ENCODE measurements around the gene SAMD5.
A peak's percentile ranks its signal among the peaks of the same experiment; 100 is the strongest.

SAMD5 gene

GRCh38 chr6:147504848-147505247, 3.6 kb upstream of the SAMD5 start:
- H3K4me2 ChIP-seq (ENCODE audit: low read depth, low read length, poor library complexity, severe bottlenecking) = no peak overlapping the region
- no peak for TF ChIP-seq CTCF (IDR thresholded peaks at IDR 0.05; ENCODE audit: insufficient read depth, low read length, poor library complexity, severe bottlenecking)
- H3K27me3 ChIP-seq (ENCODE audit: low read length) = no peaks in the 10 kb centered on the region
- no peak overlapping the region for H3K27ac ChIP-seq (ENCODE audit: low read depth, low read length)
- no peaks in the 10 kb centered on the region for H3K79me2 ChIP-seq (ENCODE audit: insufficient read depth, low read length)
- no peaks in the 10 kb centered on the region for H3K36me3 ChIP-seq (ENCODE audit: low read length)
- no peaks in the 10 kb centered on the region for H3K9me3 ChIP-seq (ENCODE audit: insufficient read depth, low read length)
- H3K9me2 ChIP-seq (replicated peaks; ENCODE audit: insufficient read depth, low read length) = no peaks in the 10 kb centered on the region
- no peak overlapping the region for H3K9ac ChIP-seq (ENCODE audit: low read length)
- H3F3A ChIP-seq (ENCODE audit: insufficient read depth) = no peaks in the 10 kb centered on the region
- H4K20me1 ChIP-seq (ENCODE audit: low read depth, low read length) = no peaks in the 10 kb centered on the region
- H3K4me3 ChIP-seq (ENCODE audit: insufficient read depth, low read length, poor library complexity, severe bottlenecking) = no peak overlapping the region
- H2AFZ ChIP-seq (ENCODE audit: low read depth, low read length, severe bottlenecking) = no peak overlapping the region

GRCh38 chr6:147506704-147507114, 1.8 kb upstream of the SAMD5 start:
- Histone ChIP-seq H3K79me2 (ENCODE audit: insufficient read depth, low read length) (no peaks in the 10 kb centered on the region), H4K20me1 (ENCODE audit: low read depth, low read length) (no peaks in the 10 kb centered on the region), H3K27ac (ENCODE audit: low read depth, low read length) (no peak overlapping the region), H3K9me2 (replicated peaks; ENCODE audit: insufficient read depth, low read length) (no peaks in the 10 kb centered on the region), H3K27me3 (ENCODE audit: low read length) (no peaks in the 10 kb centered on the region), H3K4me2 (ENCODE audit: low read depth, low read length, poor library complexity, severe bottlenecking) (no peak overlapping the region), H3K36me3 (ENCODE audit: low read length) (no peaks in the 10 kb centered on the region), H3F3A (ENCODE audit: insufficient read depth) (no peaks in the 10 kb centered on the region), H3K9ac (ENCODE audit: low read length) (no peak overlapping the region), H3K4me3 (ENCODE audit: insufficient read depth, low read length, poor library complexity, severe bottlenecking) (no peak overlapping the region), H3K9me3 (ENCODE audit: insufficient read depth, low read length) (no peaks in the 10 kb centered on the region), H2AFZ (ENCODE audit: low read depth, low read length, severe bottlenecking) (no peak overlapping the region)
- no peak for TF ChIP-seq EZH2phosphoT487 (conservative IDR thresholded peaks at IDR 0.05; ENCODE audit: low read length)
- TF ChIP-seq CTCF (IDR thresholded peaks at IDR 0.05; ENCODE audit: insufficient read depth, low read length, poor library complexity, severe bottlenecking) = peak; percentile 30

- Histone ChIP-seq H3K9ac (ENCODE audit: low read length) (no peak overlapping the region), H2AFZ (ENCODE audit: low read depth, low read length, severe bottlenecking) (no peak overlapping the region)
These were observed 1.1 kb upstream of the SAMD5 start for GRCh38 chr6:147507162-147508041.

More at GRCh38 chr6:147507162-147508041, 1.1 kb upstream of the SAMD5 start:
- TF ChIP-seq CTCF (IDR thresholded peaks at IDR 0.05; ENCODE audit: insufficient read depth, low read length, poor library complexity, severe bottlenecking) = no peak
- no peak for TF ChIP-seq EZH2phosphoT487 (conservative IDR thresholded peaks at IDR 0.05; ENCODE audit: low read length)
- no peaks in the 10 kb centered on the region for H3K36me3 ChIP-seq (ENCODE audit: low read length)
- H3K9me2 ChIP-seq (replicated peaks; ENCODE audit: insufficient read depth, low read length) = no peaks in the 10 kb centered on the region
- no peaks in the 10 kb centered on the region for H3K9me3 ChIP-seq (ENCODE audit: insufficient read depth, low read length)
- H3K79me2 ChIP-seq (ENCODE audit: insufficient read depth, low read length) = no peaks in the 10 kb centered on the region
- H4K20me1 ChIP-seq (ENCODE audit: low read depth, low read length) = no peaks in the 10 kb centered on the region
- no peak overlapping the region for H3K4me3 ChIP-seq (ENCODE audit: insufficient read depth, low read length, poor library complexity, severe bottlenecking)
- no peak overlapping the region for H3K27ac ChIP-seq (ENCODE audit: low read depth, low read length)
- H3K4me2 ChIP-seq (ENCODE audit: low read depth, low read length, poor library complexity, severe bottlenecking) = no peak overlapping the region
- H3K27me3 ChIP-seq (ENCODE audit: low read length) = no peaks in the 10 kb centered on the region
- H3F3A ChIP-seq (ENCODE audit: insufficient read depth) = no peaks in the 10 kb centered on the region
